ENCODE measurements around the gene SNX15.
"Not testable (repeated sequence)": the region's sequence is repeated elsewhere in the genome, so short reads cannot be mapped to it uniquely, and the experiment has no call there.

SNX15 gene

GRCh38 chr11:65016705-65017104 is 10.5 kb upstream of the SNX15 start:
- no peak for FAIRE-seq

GRCh38 chr11:65017937-65018336 is 9.3 kb upstream of the SNX15 start:
- FAIRE-seq: no peak

DNA sequence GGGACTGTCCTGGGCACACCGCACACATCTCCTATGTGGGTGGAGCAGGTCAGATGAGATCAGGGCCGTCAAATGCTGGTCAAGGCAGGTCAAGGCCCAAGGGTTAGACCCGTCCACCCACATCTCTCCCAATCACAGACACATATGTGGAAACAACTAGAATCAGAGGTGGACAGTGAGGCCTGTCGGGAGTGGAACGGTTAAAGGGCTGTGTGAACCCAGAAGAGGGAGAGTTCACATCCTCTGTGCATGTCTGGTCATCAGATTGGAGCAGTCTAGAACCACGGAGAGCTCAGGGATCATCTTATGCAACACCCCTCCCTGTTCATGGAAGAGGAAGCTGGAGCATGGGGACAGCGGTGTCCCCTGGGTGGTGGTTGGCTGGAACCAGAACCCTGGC is 7.4 kb upstream of the SNX15 start:
- no peak for FAIRE-seq

- FAIRE-seq: no peak
Measured at GRCh38 chr11:65021003-65021402, 6.2 kb upstream of the SNX15 start.

DNA sequence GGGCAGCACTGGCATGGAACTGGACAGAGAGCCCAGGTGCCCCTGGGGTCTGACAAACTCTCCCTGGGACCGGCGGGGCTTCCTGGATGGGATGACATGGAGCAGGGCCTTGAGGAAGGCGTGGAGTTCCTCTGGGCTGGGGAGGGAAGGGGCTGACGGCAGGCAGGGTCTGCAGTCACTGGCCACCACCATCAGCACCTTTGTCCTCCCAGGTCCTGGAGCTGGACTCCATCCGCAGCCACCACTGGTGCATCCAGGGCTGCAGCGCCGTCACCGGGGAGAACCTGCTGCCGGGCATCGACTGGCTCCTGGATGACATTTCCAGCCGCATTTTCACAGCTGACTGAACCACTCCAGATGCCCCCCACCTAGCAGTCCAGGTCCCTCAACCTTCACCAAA is 5.7 kb upstream of the SNX15 start:
- no peak for FAIRE-seq

GRCh38 chr11:65023502-65023901 is 3.7 kb upstream of the SNX15 start:
- not testable (repeated sequence) for FAIRE-seq

GRCh38 chr11:65026810-65027209 is 429 bp upstream of the SNX15 start:
- no peak for FAIRE-seq

- no peak for FAIRE-seq
Measured at GRCh38 chr11:65032216-65032615, 5.0 kb downstream of the SNX15 start.

- FAIRE-seq: no peak
Measured at GRCh38 chr11:65034423-65034822, 7.2 kb downstream of the SNX15 start.

GRCh38 chr11:65035579-65035978 is 8.3 kb downstream of the SNX15 start:
- no peak for FAIRE-seq

DNA sequence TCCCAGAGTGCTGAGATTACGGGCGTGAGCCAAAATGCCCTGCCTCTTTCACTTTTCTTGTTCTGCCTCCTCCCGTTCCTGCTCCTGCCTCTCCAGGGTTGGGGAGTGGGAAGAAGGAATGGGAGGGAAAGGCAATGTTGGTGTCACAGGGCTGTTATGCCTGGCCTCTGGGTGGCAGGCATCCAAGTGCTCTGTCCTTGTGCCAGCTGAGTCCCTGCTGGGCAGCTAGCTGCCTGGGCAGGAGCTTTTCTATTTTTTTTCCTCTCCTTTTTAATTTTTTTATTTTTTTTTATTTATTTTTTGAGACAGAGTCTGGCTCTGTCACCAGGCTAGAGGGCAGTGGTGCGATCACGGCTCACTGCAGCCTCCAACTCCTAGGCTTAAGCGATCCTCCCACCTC is 9.7 kb downstream of the SNX15 start:
- FAIRE-seq: no peak

DNA sequence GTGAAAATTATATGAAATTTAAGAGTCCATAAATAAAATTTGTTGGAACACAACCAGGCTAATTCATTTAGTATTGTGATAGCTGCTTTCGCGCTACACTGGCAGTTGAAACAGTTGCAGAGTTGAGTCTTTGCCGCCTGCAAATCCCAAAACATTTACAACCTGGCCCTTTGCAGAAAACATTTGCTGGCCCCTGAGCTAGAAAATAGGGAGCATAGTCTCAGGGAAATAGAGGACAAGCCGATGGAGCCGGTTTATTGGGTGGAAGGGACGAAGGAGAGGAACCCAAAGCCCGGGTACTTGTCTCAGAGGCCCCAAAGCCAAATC is 13.2 kb downstream of the SNX15 start:
- peak; percentile 41 for FAIRE-seq

- FAIRE-seq: no peak
Measured at GRCh38 chr11:65040847-65041622, 13.8 kb downstream of the SNX15 start, which contains the start of gene SAC3D1. SAC3D1 (plus strand) TSS chr11:65041210; CDS start chr11:65041293, 83 bp downstream.

- no peak for FAIRE-seq
Measured at GRCh38 chr11:65042891-65043290, 15.7 kb downstream of the SNX15 start.

DNA sequence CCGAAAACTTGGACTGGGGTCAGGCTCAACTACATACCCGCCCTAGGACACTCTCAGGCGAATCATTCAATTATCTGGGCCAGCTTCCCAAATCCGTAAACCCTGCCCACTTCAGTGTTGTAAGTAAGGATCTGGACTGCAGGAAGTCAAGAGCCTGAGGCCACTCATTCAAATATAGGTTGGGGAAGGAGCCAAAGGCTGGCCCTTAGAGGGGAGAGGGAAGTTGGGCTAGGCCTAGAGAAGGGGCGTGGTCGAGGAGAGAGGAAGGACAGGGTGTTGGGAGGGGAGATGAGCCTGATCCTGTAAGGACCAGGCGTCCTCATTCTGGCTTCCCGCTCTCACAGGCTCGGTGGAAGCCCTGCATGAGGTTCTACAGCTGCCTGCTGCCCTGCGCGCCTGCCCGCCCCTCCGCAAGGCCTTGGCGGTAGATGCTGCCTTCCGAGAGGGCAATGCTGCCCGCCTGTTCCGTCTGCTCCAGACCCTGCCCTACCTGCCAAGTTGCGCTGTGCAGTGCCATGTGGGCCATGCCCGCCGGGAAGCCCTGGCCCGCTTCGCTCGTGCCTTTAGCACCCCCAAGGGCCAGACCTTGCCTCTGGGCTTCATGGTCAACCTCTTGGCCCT is 16.8 kb downstream of the SNX15 start:
- no peak for FAIRE-seq

DNA sequence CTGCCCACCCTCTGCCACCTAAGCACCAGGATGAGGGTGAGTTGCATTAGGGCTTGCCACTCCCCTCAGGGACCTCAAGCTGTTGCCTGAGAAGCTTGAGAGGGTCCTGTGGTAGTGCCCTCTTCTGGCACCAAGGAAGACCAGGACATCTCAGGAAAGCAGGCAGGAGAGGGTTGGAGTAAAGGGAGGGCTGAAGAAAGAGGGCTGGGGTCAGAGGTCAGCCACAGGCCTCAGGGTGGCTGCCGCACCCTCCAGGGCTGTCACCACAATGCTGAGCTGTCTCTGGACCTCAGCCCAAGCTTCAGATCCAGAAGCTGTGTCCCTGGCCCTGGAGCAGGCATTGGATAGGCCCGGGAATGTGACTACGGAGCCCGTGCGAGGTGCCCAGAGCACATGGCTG is 17.8 kb downstream of the SNX15 start:
- FAIRE-seq: no peak

DNA sequence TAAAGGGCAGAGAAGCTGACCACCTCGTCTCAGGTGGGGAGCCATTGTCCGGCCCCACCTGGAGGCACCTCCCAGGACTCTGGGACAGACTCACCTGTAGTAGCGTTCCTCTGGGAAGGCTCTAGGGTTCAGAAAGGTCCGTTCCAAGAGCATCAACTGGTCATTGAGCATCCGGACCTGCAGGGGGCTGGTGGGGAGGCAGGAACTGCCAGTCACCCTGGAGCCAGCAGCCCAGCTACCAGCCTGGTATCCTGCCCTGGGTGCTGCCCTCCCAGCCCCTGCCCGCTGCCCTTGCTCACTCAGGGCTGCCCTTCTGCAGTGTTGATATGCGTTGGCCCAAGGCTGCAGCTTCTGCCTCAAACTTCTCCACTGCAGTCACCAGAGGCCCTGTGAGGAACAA is 18.5 kb downstream of the SNX15 start:
- FAIRE-seq: no peak

GRCh38 chr11:65047581-65048422 is 20.6 kb downstream of the SNX15 start:
- no peak for FAIRE-seq

DNA sequence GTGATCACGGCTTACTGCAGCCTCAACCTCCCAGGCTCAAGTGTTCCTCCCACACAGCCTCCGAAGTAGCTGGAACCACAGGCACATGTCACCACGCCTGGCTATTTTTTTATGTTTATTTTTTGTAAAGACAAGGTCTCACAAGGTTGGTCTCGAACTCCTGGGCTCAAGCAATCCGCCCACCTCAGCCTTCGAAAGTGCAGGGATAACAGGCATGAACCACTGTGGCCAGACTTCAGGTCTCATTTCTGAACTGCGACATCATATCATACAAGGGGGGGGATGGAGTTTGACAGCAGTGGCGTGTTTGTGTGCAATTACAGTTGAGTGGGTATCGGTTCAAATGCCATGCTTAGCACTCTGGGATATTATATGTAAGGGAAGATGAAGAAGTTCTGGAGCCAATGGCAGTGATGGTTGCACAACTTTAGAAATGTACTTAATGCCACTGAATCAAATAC is 24.2 kb downstream of the SNX15 start:
- FAIRE-seq: no peak

- FAIRE-seq: no peak
Measured at GRCh38 chr11:65053827-65054508, 26.7 kb downstream of the SNX15 start.

GRCh38 chr11:65055538-65055937 is 28.3 kb downstream of the SNX15 start:
- no peak for FAIRE-seq

GRCh38 chr11:65056999-65057398 is 29.8 kb downstream of the SNX15 start:
- no peak for FAIRE-seq

DNA sequence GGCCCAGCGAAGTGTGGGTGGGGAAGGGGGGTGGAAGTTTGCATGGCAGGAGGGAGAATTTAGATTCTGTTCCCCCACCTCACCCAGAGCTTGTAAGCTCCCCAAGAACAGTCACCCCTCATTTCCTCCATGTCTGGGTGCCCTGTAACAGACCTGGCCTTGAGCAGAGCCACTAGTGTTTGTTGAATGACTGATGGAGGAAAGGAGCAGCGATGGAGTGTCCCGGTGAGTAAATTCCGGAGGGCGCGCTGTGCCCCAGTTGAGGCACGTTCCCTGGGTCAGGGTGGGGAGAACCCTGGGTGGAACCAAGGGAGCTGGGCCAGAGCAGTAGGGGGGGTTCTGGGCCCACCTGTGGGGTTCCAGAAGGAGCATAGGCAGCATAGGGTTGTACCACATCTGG is 30.3 kb downstream of the SNX15 start:
- FAIRE-seq: no peak

Data from islet of Langerhans (tissue), 1 donor.